Measurements from ENCODE around the gene CEP250.

- TF ChIP-seq CTCF (IDR thresholded peaks at IDR 0.05) (no peak), EZH2 (IDR thresholded peaks at IDR 0.05) (no peak)
Observed at GRCh38 chr20:35434085-35435005, 21.1 kb upstream of the CEP250 start.

Data from neural progenitor cell (in vitro differentiated cells).